Keratinocyte (primary cell): ENCODE data around the gene MAP2K5. TPM values are rescaled to one million over a fixed set of nuclear protein-coding genes. Genes with fewer than 3 reads are reported as not detected.

Experiments
- DNase-seq: peaks from one replicate; pipeline ENCODE4 v3.0.0-alpha.2; 2011; ENCODE audit warnings: low read depth, missing footprints, low spot score
- FAIRE-seq: peaks from 2 replicates; lab custom pipeline; 2011; peaks lifted over from hg19 to GRCh38; lab: Jason Lieb, UNC
- H2AFZ ChIP-seq: 2 replicates; pipeline ENCODE4 v1.6.0; 2012; ENCODE audit warnings: low read length, control low read depth, inconsistent platforms; ENCODE audit not compliant: control insufficient read depth
- H3K27ac ChIP-seq: 2 replicates; pipeline ENCODE4 v1.5.1; 2011; ENCODE audit warnings: low read length; ENCODE audit not compliant: control insufficient read depth, insufficient read depth
- H3K27me3 ChIP-seq: 3 replicates; pipeline ENCODE4 v1.6.0; 2011; ENCODE audit warnings: low read length; ENCODE audit not compliant: control insufficient read depth, insufficient read depth; ENCODE audit errors: extremely low read depth
- H3K36me3 ChIP-seq, 2 experiments: 2 replicates in 1 of 2; 3 replicates in 1 of 2; pipeline ENCODE4 v1.5.1; 2011; ENCODE audit warnings: low read length in 2 of 2, mild to moderate bottlenecking in 1 of 2; ENCODE audit not compliant: control insufficient read depth in 2 of 2, insufficient read depth in 2 of 2; ENCODE audit errors: extremely low read depth in 1 of 2
- H3K4me1 ChIP-seq: 3 replicates; pipeline ENCODE4 v1.5.1; 2011; ENCODE audit warnings: low read length; ENCODE audit not compliant: control insufficient read depth, insufficient read depth; ENCODE audit errors: extremely low read depth
- H3K4me2 ChIP-seq: 3 replicates; pipeline ENCODE4 v1.6.0; 2011; ENCODE audit warnings: low read depth, low read length; ENCODE audit not compliant: control insufficient read depth, insufficient read depth; ENCODE audit errors: extremely low read depth
- H3K4me3 ChIP-seq, 3 experiments: fragments of 200-600 bp in 1 of 3; sonication (generic) in 1 of 3; 2 replicates in 2 of 3; 3 replicates in 1 of 3; pipeline ENCODE4 v1.5.1; 2011 to 2016; ENCODE audit warnings: low read length in 3 of 3, mild to moderate bottlenecking in 3 of 3, control low read depth in 2 of 3, inconsistent platforms in 1 of 3, low read depth in 1 of 3, mixed read lengths in 1 of 3, mixed run types in 1 of 3, moderate library complexity in 1 of 3; ENCODE audit not compliant: control insufficient read depth in 2 of 3, insufficient read depth in 2 of 3; ENCODE audit errors: extremely low read depth in 1 of 3
- H3K79me2 ChIP-seq: 2 replicates; pipeline ENCODE4 v1.6.0; 2012; ENCODE audit warnings: low read length; ENCODE audit not compliant: control insufficient read depth, insufficient read depth
- H3K9ac ChIP-seq: 3 replicates; pipeline ENCODE4 v1.6.0; 2011; ENCODE audit warnings: low read length; ENCODE audit not compliant: control insufficient read depth, insufficient read depth; ENCODE audit errors: extremely low read depth
- H3K9me1 ChIP-seq: 3 replicates; pipeline ENCODE4 v1.6.0; 2011; ENCODE audit warnings: low read length; ENCODE audit not compliant: control insufficient read depth, insufficient read depth; ENCODE audit errors: extremely low read depth
- H3K9me3 ChIP-seq: 2 replicates; pipeline ENCODE4 v1.5.1; 2012; ENCODE audit warnings: low read depth, low read length; ENCODE audit not compliant: control insufficient read depth
- H4K20me1 ChIP-seq: 3 replicates; pipeline ENCODE4 v1.6.0; 2011; ENCODE audit warnings: low read length; ENCODE audit not compliant: control insufficient read depth, insufficient read depth; ENCODE audit errors: extremely low read depth
- EZH2 ChIP-seq: IDR thresholded peaks from one replicate; pipeline ENCODE4 v1.6.1; 2012; ENCODE audit warnings: inconsistent platforms, mild to moderate bottlenecking, low read length, moderate library complexity
- dilution Hi-C: fragments of 300-500 bp; cut with MboI; formaldehyde crosslinking; loops from one replicate; pipeline ENCODE4 v1.7.0; 2020; ENCODE audit warnings: low sequenced_read_pairs; ENCODE audit not compliant: extremely low pct_ligation_motif_present
- polyA plus RNA-seq, 5 experiments: library from polyadenylated mRNA; depleted of rRNA in 3 of 5; stranded (reverse) in 3 of 5; stranded (forward) in 1 of 5; unstranded in 1 of 5; fragments of >200 nt; gene quantifications; 1 replicate in 1 of 5; 2 replicates in 3 of 5; 3 replicates in 1 of 5; pipeline versions ENCODE4 v1.2.1 to v1.2.3, GENCODE V29; 2011 to 2012; ENCODE audit warnings: missing spikeins in 2 of 5, low read depth in 1 of 5, low replicate concordance in 1 of 5
- TF ChIP-seq, protein P1 (sequence below), 3 experiments: IDR thresholded peaks in 1 of 3; conservative IDR thresholded peaks in 1 of 3; optimal IDR thresholded peaks in 1 of 3; 2 replicates in 2 of 3; 3 replicates in 1 of 3; pipeline versions ENCODE3 to v1.5.1; 2011; ENCODE audit warnings: low read length in 3 of 3, mild to moderate bottlenecking in 3 of 3, moderate library complexity in 2 of 3, control low read depth in 1 of 3, inconsistent platforms in 1 of 3; ENCODE audit not compliant: insufficient read depth in 2 of 3; ENCODE audit errors: extremely low read depth in 1 of 3

Gene MAP2K5
- polyA plus RNA-seq, 1 donor (not counting 4 experiments of a cell fraction or from before 2014, with no cell fraction given) = 3.6 TPM

DNA sequence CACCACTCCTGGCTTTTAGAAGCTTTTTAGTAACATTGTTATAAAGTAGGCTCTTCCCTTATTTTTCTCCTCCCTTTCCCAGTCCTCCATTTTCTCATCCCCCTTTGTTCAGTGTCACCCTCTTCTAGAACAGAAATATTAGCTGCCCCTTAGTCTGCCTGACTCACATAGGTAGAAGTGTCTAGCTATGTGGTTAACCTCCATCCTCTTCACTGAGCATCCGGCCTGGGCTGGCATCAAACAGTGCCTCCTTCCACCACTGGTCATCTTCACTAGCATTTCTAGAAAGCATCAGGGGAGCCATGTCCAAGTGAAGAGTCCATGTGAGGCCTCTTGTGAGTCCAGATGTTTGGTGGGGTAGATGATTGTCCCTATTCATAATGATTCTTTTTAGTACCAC, 212.8 kb downstream of the MAP2K5 start:
- Histone ChIP-seq H3K27ac (no peak overlapping the region), H3K79me2 (no peaks in the 10 kb centered on the region), H3K4me2 (no peak overlapping the region), H3K9me1 (no peaks in the 10 kb centered on the region), H3K9ac (no peak overlapping the region), H3K4me1 (no peaks in the 10 kb centered on the region), H3K9me3 (no peaks in the 10 kb centered on the region), H2AFZ (no peak overlapping the region), H3K36me3 (no peaks in the 10 kb centered on the region), H3K4me3 (no peak overlapping the region), H3K27me3 (no peaks in the 10 kb centered on the region), H4K20me1 (no peaks in the 10 kb centered on the region)
- TF ChIP-seq, protein P1, sequence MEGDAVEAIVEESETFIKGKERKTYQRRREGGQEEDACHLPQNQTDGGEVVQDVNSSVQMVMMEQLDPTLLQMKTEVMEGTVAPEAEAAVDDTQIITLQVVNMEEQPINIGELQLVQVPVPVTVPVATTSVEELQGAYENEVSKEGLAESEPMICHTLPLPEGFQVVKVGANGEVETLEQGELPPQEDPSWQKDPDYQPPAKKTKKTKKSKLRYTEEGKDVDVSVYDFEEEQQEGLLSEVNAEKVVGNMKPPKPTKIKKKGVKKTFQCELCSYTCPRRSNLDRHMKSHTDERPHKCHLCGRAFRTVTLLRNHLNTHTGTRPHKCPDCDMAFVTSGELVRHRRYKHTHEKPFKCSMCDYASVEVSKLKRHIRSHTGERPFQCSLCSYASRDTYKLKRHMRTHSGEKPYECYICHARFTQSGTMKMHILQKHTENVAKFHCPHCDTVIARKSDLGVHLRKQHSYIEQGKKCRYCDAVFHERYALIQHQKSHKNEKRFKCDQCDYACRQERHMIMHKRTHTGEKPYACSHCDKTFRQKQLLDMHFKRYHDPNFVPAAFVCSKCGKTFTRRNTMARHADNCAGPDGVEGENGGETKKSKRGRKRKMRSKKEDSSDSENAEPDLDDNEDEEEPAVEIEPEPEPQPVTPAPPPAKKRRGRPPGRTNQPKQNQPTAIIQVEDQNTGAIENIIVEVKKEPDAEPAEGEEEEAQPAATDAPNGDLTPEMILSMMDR (optimal IDR thresholded peaks at IDR 0.05 in 1 of 3, IDR thresholded peaks at IDR 0.05 in 1 of 3, conservative IDR thresholded peaks at IDR 0.05 in 1 of 3; ENCODE audit: extremely low read depth in 1 of 3, insufficient read depth in 2 of 3, low read length in 3 of 3) = no peak
- TF ChIP-seq EZH2 = no peak
- DNase-seq (no peak), FAIRE-seq (no peak)
- dilution Hi-C loops = no loop called here

DNA sequence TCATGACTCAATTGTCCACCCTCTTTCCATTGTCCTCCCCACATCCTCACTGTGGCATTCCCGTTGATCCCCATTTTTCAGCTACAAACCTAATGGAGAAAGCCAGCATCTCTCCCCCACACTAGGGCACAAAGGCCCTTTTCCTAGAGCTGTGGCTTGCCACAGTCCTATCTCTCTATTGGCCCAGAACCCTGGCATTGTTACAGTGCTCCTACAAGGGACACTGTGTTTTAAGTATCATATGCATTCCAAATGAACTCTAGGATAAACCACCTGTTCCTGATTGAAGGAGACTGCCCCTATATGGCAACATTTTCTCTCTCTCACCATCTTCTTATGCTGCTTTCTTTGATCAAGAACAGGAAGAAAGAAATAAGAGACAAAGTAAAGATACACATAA, 213.4 kb downstream of the MAP2K5 start:
- FAIRE-seq (no peak), DNase-seq (no peak)
- TF ChIP-seq EZH2 = no peak
- TF ChIP-seq, protein P1 (optimal IDR thresholded peaks at IDR 0.05 in 1 of 3, IDR thresholded peaks at IDR 0.05 in 1 of 3, conservative IDR thresholded peaks at IDR 0.05 in 1 of 3; ENCODE audit: extremely low read depth in 1 of 3, insufficient read depth in 2 of 3, low read length in 3 of 3) = no peak
- Histone ChIP-seq H3K9me1 (no peaks in the 10 kb centered on the region), H3K27me3 (no peaks in the 10 kb centered on the region), H3K4me1 (no peaks in the 10 kb centered on the region), H2AFZ (no peak overlapping the region), H3K27ac (no peak overlapping the region), H3K36me3 (no peaks in the 10 kb centered on the region), H3K9me3 (no peaks in the 10 kb centered on the region), H3K79me2 (no peaks in the 10 kb centered on the region), H3K4me2 (no peak overlapping the region), H4K20me1 (no peaks in the 10 kb centered on the region), H3K9ac (no peak overlapping the region), H3K4me3 (no peak overlapping the region)
- dilution Hi-C loops = no loop called here
